ENCODE data around the gene GLG1.

DNA sequence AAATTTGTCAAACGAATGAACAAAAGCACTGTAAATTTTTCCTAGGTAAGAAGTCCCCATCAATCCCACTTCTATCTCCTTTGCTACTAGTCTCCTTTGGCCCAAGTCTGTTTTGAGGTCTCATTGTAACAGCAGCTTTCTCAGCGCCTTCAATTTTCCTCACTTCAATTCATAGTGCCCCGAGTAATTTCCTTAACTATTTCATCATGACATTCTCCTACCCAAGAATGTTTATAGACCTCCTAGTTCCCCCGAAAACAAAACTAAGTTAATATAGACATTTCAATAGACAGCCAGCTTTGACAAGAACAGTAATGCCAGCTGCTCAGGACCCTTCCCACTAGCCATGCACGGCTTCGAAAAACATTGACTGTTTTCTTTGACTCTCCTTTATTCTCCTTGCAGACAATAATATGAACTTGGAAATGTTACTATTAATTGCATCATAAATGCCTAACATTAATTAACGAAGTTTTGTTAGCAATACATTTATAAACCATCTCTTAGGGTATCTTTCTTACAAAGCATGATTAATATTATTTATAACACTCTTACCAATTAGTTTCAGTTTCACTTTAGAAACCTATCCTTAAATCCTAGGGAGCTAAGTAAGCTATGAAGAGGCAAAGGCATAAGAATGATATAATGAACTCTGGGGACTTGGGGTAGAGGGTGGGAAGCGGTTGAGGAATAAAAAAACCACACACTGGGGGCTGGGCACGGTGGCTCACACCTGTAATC is 22.8 kb downstream of the GLG1 start:
- TF ChIP-seq TP53 (CRISPR knock-in tag; IDR thresholded peaks at IDR 0.05) (no peak), MYC (IDR thresholded peaks at IDR 0.05; ENCODE audit: borderline replicate concordance, low read length) (no peak)
- TF ChIP-seq, protein P1, sequence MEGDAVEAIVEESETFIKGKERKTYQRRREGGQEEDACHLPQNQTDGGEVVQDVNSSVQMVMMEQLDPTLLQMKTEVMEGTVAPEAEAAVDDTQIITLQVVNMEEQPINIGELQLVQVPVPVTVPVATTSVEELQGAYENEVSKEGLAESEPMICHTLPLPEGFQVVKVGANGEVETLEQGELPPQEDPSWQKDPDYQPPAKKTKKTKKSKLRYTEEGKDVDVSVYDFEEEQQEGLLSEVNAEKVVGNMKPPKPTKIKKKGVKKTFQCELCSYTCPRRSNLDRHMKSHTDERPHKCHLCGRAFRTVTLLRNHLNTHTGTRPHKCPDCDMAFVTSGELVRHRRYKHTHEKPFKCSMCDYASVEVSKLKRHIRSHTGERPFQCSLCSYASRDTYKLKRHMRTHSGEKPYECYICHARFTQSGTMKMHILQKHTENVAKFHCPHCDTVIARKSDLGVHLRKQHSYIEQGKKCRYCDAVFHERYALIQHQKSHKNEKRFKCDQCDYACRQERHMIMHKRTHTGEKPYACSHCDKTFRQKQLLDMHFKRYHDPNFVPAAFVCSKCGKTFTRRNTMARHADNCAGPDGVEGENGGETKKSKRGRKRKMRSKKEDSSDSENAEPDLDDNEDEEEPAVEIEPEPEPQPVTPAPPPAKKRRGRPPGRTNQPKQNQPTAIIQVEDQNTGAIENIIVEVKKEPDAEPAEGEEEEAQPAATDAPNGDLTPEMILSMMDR (IDR thresholded peaks at IDR 0.05), result no peak

Data from A549 (cell line).